Ectodermal cell (in vitro differentiated cells): ENCODE measurements around the gene MYH14.
"Not testable (repeated sequence)": the region's sequence is repeated elsewhere in the genome, so short reads cannot be mapped to it uniquely, and the experiment has no call there.

Source experiments
- H3K27ac ChIP-seq: 2 replicates; pipeline ENCODE4 v1.7.0; 2013; ENCODE audit warnings: mild to moderate bottlenecking, low read depth, low read length; ENCODE audit not compliant: insufficient read depth, poor library complexity, severe bottlenecking
- H3K27me3 ChIP-seq: 2 replicates; pipeline ENCODE4 v1.7.0; 2013; ENCODE audit warnings: mild to moderate bottlenecking, low read length; ENCODE audit not compliant: insufficient read depth, control insufficient read depth, poor library complexity, severe bottlenecking
- H3K36me3 ChIP-seq: one replicate; pipeline ENCODE4 v1.7.0; 2013; ENCODE audit warnings: low read length; ENCODE audit not compliant: control insufficient read depth, insufficient read depth
- H3K4me1 ChIP-seq: one replicate; pipeline ENCODE4 v1.7.0; 2013; ENCODE audit warnings: low read length; ENCODE audit not compliant: control insufficient read depth, insufficient read depth
- H3K4me3 ChIP-seq: 2 replicates; pipeline ENCODE4 v1.7.0; 2013; ENCODE audit warnings: low read depth, low read length, control low read depth; ENCODE audit not compliant: insufficient read depth
- H3K9me3 ChIP-seq: 2 replicates; pipeline ENCODE4 v1.7.0; 2013; ENCODE audit warnings: mild to moderate bottlenecking, low read length, moderate library complexity; ENCODE audit not compliant: control insufficient read depth
- WGBS, 2 experiments: methylation state at CpG; one replicate each; pipeline ENCODE4 v1.1.7; 2013; ENCODE audit warnings: missing lambda C conversion rate in 2 of 2; 5-methylcytosine and 5-hydroxymethylcytosine counted together

MYH14 gene

GRCh38 chr19:50329146-50329925 is 125.9 kb downstream of the MYH14 start, which contains the start of gene KCNC3:
TSS of gene KCNC3 (minus strand) at chr19:50329377. CDS start at chr19:50329082, 295 bp downstream.
- no peaks in the 10 kb centered on the region for H3K9me3 ChIP-seq
- H3K27ac ChIP-seq: peak within 1 kb of the TSS; percentile 89
- no peaks in the 10 kb centered on the region for H3K36me3 ChIP-seq
- H3K4me3 ChIP-seq: peak within 1 kb of the TSS; percentile 63
- WGBS, 2 experiments: 34 to 39% methylated on average over 43 of the region's 43 CpGs
- peaks cover 4% of the 10 kb centered on the region for H3K4me1 ChIP-seq
- H3K27me3 ChIP-seq: peaks cover 39% of the 10 kb centered on the region

- H3K36me3 ChIP-seq, H3K4me1 ChIP-seq, H3K9me3 ChIP-seq: not testable (repeated sequence)
- Histone ChIP-seq H3K27me3 (peaks cover 39% of the 10 kb centered on the region), H3K4me3 (peak overlapping the region; percentile 63), H3K27ac (peak overlapping the region; percentile 89)
- 52 to 54% methylated on average over 18 of the region's 18 CpGs for WGBS, 2 experiments
Measured at GRCh38 chr19:50329926-50330294, 126.5 kb downstream of the MYH14 start.

GRCh38 chr19:50330365-50331078 is 127.1 kb downstream of the MYH14 start:
- H3K27ac ChIP-seq: peak overlapping the region; percentile 89
- WGBS, 2 experiments: 21 to 22% methylated on average over 48 of the region's 48 CpGs

GRCh38 chr19:50331221-50331993 is 128.0 kb downstream of the MYH14 start:
- Histone ChIP-seq H3K36me3 (no peaks in the 10 kb centered on the region), H3K4me1 (no peaks in the 10 kb centered on the region), H3K9me3 (no peaks in the 10 kb centered on the region), H3K27ac (no peak overlapping the region), H3K27me3 (peaks cover 33% of the 10 kb centered on the region), H3K4me3 (peak overlapping the region; percentile 63)
- 30 to 32% methylated on average over 10 of the region's 10 CpGs for WGBS, 2 experiments

More at GRCh38 chr19:50330365-50331078, 127.1 kb downstream of the MYH14 start:
- peaks cover 39% of the 10 kb centered on the region for H3K27me3 ChIP-seq
- peak overlapping the region; percentile 63 for H3K4me3 ChIP-seq
- no peaks in the 10 kb centered on the region for H3K4me1 ChIP-seq
- no peaks in the 10 kb centered on the region for H3K9me3 ChIP-seq
- H3K36me3 ChIP-seq: no peaks in the 10 kb centered on the region

- Histone ChIP-seq H3K4me1 (no peaks in the 10 kb centered on the region), H3K27ac (peak overlapping the region; percentile 93), H3K9me3 (no peaks in the 10 kb centered on the region), H3K4me3 (peak overlapping the region; percentile 63), H3K36me3 (no peaks in the 10 kb centered on the region), H3K27me3 (peaks cover 28% of the 10 kb centered on the region)
- 43 to 57% methylated on average over 1 to 2 of the region's 2 CpGs for WGBS, 2 experiments
Measured at GRCh38 chr19:50331994-50332243, 128.5 kb downstream of the MYH14 start.

GRCh38 chr19:50332244-50333038 is 129.0 kb downstream of the MYH14 start:
- Histone ChIP-seq H3K4me3 (peak overlapping the region; percentile 63), H3K36me3 (no peaks in the 10 kb centered on the region), H3K9me3 (no peaks in the 10 kb centered on the region), H3K27ac (peak overlapping the region; percentile 93), H3K4me1 (no peaks in the 10 kb centered on the region), H3K27me3 (peaks cover 23% of the 10 kb centered on the region)
- 34 to 40% methylated on average over 19 to 20 of the region's 20 CpGs for WGBS, 2 experiments

- WGBS, 2 experiments: 37 to 38% methylated on average over 34 of the region's 34 CpGs
Measured at GRCh38 chr19:50333235-50333736, 129.9 kb downstream of the MYH14 start.

GRCh38 chr19:50333737-50334617 is 130.6 kb downstream of the MYH14 start:
- Histone ChIP-seq H3K4me3 (peak overlapping the region; percentile 63), H3K4me1 (no peaks in the 10 kb centered on the region), H3K27me3 (peaks cover 11% of the 10 kb centered on the region), H3K9me3 (no peaks in the 10 kb centered on the region), H3K27ac (peak overlapping the region; percentile 93), H3K36me3 (no peaks in the 10 kb centered on the region)
- 45 to 48% methylated on average over 54 of the region's 54 CpGs for WGBS, 2 experiments

More at GRCh38 chr19:50333235-50333736, 129.9 kb downstream of the MYH14 start:
- Histone ChIP-seq H3K4me1 (no peaks in the 10 kb centered on the region), H3K4me3 (peak overlapping the region; percentile 63), H3K27me3 (peaks cover 15% of the 10 kb centered on the region), H3K36me3 (no peaks in the 10 kb centered on the region), H3K27ac (peak overlapping the region; percentile 93), H3K9me3 (no peaks in the 10 kb centered on the region)
